H1 (cell line): Measurements from ENCODE around the gene LRRTM3. TPM values are rescaled to one million over a fixed set of nuclear protein-coding genes. Genes with fewer than 3 reads are reported as not detected.

ENCODE experiments used
- BRCA1 ChIP-seq: IDR thresholded peaks from 2 replicates; pipeline ENCODE4 v1.6.1; 2012; ENCODE audit warnings: low read depth, low read length, improper control_type of control experiment
- EP300 ChIP-seq, 2 experiments: IDR thresholded peaks; 1 replicate in 1 of 2; 2 replicates in 1 of 2; pipeline ENCODE4 v1.6.1; 2011 to 2012; ENCODE audit warnings: low read depth in 2 of 2, low read length in 2 of 2, mild to moderate bottlenecking in 2 of 2, borderline replicate concordance in 1 of 2, inconsistent platforms in 1 of 2, moderate library complexity in 1 of 2
- POU5F1 ChIP-seq: IDR thresholded peaks from 2 replicates; pipeline ENCODE4 v1.6.1; 2011; ENCODE audit warnings: low read depth, mild to moderate bottlenecking, low read length, moderate library complexity
- TCF12 ChIP-seq: IDR thresholded peaks from 2 replicates; pipeline ENCODE4 v1.6.1; 2011; ENCODE audit warnings: low read depth, mild to moderate bottlenecking, low read length
- polyA plus RNA-seq, 7 experiments: library from polyadenylated mRNA; depleted of rRNA in 3 of 7; stranded (reverse) in 5 of 7; unstranded in 2 of 7; fragments of >200 nt in 5 of 7; fragments of 200-250 nt in 2 of 7; gene quantifications; 1 replicate in 5 of 7; 2 replicates in 1 of 7; 4 replicates in 1 of 7; pipeline versions ENCODE4 v1.2.1 to v1.2.3, GENCODE V29; 2011 to 2013; ENCODE audit warnings: missing spikeins in 2 of 7, mixed read lengths in 2 of 7
- total RNA-seq: library from RNA; stranded (reverse); fragmentation: NEBNext Ultra II Directional; extraction: Animal tissue kit (Norgen Biotek cat#: 25700); gene quantifications from 2 replicates; pipeline ENCODE4 v1.2.1, GENCODE V29; 2021

The LRRTM3 gene
- total and polyA plus RNA-seq, 2 of the 8 experiments (the other 6 are each of a cell fraction or from before 2014, with no cell fraction given): 0.33 to 0.48 TPM

DNA sequence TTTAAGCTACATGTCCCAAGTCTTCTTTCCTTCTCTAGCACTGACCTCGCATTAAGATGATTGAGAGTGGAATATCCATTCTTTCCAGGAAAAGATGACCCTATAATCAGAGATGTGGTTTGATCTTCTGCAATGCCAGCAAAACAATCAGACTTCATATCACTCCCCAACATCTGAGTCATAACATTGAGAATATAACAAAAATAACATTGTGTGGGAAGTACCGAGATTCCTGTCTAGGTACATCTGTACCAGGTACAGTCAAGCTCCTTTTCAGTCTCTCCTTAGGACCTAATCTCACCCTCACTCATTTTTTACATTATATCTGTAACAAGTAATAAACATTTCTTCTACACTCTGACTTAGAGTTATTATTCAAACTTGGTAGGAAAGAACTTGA lies 201.6 kb downstream of the LRRTM3 start (continued):
- no peak for TF ChIP-seq EP300 (IDR thresholded peaks at IDR 0.05; ENCODE audit: borderline replicate concordance in 1 of 2, low read depth in 2 of 2, low read length in 2 of 2)
- no peak for TF ChIP-seq TCF12
- TF ChIP-seq BRCA1: no peak
- TF ChIP-seq POU5F1: no peak
- TF ChIP-seq, all 59 proteins: peak for 0
